ENCODE data around the gene KCNJ14.

The KCNJ14 gene

GRCh38 chr19:48510421-48511268 lies 55.3 kb downstream of the KCNJ14 start:
- peak; percentile 42 for DNase-seq

- DNase-seq, result no peak
Observed at GRCh38 chr19:48511321-48511731, 56.0 kb downstream of the KCNJ14 start.

DNA sequence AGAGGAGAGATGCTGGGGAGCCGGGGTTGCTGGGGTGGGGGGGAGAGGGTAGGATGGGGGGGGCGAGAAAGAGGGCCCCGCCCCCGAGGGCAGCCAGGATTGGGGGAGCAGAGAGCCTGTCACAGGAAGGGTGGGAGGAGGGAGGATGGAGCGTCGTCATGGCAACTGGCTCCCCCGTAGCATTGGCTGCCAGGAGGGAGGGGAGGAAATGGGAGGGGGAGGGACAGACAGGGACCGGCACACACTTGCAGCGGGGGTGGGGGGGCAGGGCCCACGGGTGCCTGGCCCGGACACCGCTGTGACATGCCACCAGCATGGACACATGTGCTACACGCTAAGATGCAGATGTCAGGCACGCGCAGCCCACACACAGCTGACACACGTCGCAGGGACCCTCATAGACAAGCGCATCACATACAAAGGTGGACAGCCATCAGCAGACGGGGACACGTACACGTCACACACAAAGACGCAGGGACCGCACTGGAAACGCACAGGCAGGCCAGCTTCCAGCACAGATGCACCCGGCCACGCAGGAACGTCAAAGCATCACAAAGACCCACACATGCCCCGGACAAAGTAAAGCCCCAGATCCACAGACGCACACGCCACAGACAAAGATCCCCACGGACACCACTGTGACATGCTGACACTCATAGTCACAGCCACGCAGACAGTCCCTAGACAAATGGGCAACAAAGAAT lies 56.6 kb downstream of the KCNJ14 start, which contains the start of gene LMTK3:
Gene LMTK3 (minus strand): TSS at position 36 of the 704 bp plus-strand sequence. CDS start 259 bp downstream, outside the sequence.
- DNase-seq, result peak; percentile 67

- no peak for DNase-seq
Observed at GRCh38 chr19:48512504-48513288, 57.3 kb downstream of the KCNJ14 start.

DNA sequence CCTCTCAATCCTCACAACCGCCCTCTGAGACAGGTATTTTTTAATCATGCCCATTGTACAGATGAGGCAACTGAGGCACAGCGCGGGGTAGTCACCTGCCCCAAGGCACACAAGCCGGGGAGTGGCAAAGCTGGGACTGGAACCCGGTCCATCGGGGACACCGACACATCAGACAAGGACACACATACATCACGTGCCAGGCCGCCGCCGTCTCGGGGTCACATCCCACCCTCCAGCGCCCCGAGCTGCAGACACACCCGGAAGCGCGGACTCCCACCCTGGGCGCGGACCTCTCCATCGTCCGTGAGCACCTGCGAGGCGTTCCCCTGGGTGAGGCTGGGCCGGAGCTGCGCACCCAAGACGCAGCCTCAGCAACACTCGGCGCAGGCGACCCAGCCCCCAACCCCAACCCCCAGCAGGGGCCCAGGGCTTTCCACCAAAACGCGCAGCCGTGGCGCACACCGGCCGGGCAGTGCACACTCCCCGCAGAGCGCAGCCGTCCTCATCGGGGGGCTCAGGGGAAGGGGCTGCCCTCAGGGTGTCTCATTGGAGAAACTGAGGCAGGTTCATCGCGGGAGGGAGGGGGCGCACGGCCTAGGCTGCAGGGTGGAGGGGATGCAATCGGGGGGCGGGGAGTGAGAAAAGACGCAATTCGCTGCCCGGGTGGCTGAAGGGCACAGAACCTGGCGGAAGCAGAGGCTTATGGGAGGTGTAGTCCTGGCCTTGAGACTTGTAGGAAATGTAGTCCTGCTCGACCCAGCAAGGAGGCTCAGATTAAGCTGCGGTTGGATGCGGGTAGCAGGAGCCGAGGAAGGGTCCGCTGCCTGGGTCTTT lies 58.1 kb downstream of the KCNJ14 start:
- DNase-seq, result peak; percentile 55

GRCh38 chr19:48514123-48514458 lies 58.7 kb downstream of the KCNJ14 start:
- DNase-seq, result no peak

- DNase-seq, result no peak
Observed at GRCh38 chr19:48516536-48516935, 61.2 kb downstream of the KCNJ14 start.

Data from fibroblast of skin of right quadriceps (primary cell).